Activated CD8-positive, alpha-beta memory T cell treated with anti-CD3 and anti-CD28 coated beads, Interleukin-2, amount 10 ng/mL, durations not matched to agents 7 days and 5 days (primary cell): ENCODE data around the gene SLC25A6. TPM values are rescaled to one million over a fixed set of nuclear protein-coding genes. Genes with fewer than 3 reads are reported as not detected.

Source experiments
- ATAC-seq: fragments of 150-1000 bp; cut with Tn5 transposase; one replicate; pipeline ENCODE4 v1.10.0; 2021; ENCODE audit warnings: moderate library complexity
- CTCF ChIA-PET: fragments of 350-600 bp; sonication (Branson Sonifier 250); formaldehyde crosslinking; loops from one replicate; lab custom pipeline; 2021; ENCODE audit warnings: antibody characterized with exemption; lab: Charles Lee
- DNase-seq: peaks from one replicate; pipeline ENCODE4 v3.0.0-alpha.2; 2020
- H3K27ac Mint-ChIP-seq: one replicate; pipeline ENCODE4 v1.8.0; 2021; ENCODE audit warnings: mild to moderate bottlenecking, mixed read lengths
- H3K27me3 Mint-ChIP-seq: one replicate; pipeline ENCODE4 v1.8.0; 2021; ENCODE audit warnings: mixed read lengths
- H3K36me3 Mint-ChIP-seq: one replicate; pipeline ENCODE4 v1.8.0; 2021; ENCODE audit warnings: mild to moderate bottlenecking, mixed read lengths
- H3K4me1 Mint-ChIP-seq: one replicate; pipeline ENCODE4 v1.8.0; 2021; ENCODE audit warnings: mixed read lengths
- H3K4me3 Mint-ChIP-seq: one replicate; pipeline ENCODE4 v1.8.0; 2021; ENCODE audit warnings: mild to moderate bottlenecking, moderate library complexity, mixed read lengths
- H3K9me3 Mint-ChIP-seq: one replicate; pipeline ENCODE4 v1.8.0; 2022; ENCODE audit warnings: low read depth, mixed read lengths
- total RNA-seq, 2 experiments: library from RNA; stranded (reverse); gene quantifications; one replicate each; pipeline ENCODE4 v1.2.3, GENCODE V29; 2021

SLC25A6 gene
- total RNA-seq, 2 experiments from 2014 or later, result 204 to 235 TPM

DNA sequence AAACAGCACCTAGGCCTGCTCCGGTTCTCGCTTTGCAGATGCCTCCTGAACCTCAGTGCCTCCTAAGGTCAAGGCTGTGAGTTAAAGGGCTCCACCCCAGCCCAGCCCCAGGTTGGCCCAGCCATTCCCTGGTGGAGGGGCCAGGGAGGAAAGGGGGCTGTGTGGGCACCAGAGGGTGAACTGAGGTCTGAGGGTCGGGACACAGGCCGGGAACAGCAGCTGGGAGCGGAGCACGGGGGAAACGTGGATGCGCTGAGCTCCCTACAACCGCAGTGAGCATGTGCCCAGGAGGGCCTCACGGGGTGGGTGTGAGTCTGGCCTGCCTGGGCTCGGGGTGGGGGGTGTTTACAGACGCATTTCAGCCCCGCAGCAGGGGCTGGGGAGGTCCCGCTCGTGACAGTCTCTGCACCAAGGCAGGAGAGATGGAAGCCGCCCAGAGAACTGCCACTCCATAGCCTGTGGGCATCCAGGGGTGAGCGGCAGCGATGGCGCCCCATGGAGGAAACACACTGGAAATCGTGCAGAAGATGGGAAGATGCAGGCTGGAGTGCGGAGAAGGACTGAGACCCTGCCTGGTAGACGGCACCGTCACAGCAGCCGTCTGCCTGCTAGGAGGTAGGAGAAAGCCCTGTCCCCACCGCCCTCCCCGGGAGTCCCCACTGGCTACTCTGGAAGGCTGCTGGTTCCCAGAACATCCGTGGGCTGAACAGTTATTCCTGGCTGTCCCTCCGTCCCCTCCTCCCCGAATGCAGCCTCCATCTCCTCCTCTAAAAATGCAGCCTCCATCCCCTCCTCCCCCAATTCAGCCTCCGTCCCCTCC, 9.9 kb upstream of the SLC25A6 start:
- ATAC-seq, result no peak
- H3K4me1 Mint-ChIP-seq, result no peaks in the 10 kb centered on the region
- H3K9me3 Mint-ChIP-seq, result no peaks in the 10 kb centered on the region
- peaks cover 2% of the 10 kb centered on the region for H3K36me3 Mint-ChIP-seq
- CTCF ChIA-PET, result no interaction called here
- H3K4me3 Mint-ChIP-seq, result no peak overlapping the region
- DNase-seq, result no peak
- no peaks in the 10 kb centered on the region for H3K27me3 Mint-ChIP-seq
- H3K27ac Mint-ChIP-seq, result no peak overlapping the region

DNA sequence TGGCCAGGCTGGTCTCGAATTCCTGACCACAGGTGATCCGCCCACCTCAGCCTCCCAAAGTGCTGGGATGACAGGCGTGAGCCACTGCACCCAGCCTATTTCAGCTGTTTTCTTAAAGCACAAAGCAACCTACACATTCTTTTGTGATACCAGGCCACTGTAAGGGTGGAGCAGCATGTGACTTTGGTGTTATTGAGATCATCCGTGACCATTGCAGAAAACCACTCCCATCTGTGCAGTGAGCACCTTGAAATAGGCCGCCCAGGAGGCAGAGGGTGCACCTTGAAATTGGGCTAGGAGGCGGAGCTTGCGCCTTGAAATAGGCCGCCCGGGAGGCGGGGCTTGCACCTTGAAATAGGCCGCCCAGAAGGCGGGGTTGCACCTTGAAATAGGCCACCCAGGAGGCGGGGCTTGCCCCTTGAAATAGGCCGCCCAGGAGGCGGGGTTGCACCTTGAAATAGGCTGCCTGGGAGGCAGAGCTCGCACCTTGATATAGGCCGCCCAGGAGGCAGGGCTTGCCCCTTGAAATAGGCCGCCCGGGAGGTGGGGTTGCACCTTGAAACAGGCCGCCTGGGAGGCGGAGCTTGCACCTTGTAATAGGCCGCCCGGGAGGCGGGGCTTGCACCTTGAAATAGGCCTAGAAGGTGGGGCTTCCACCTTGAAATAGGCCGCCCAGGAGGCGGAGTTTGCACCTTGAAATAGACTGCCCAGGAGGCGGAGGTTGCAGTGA, 9.0 kb upstream of the SLC25A6 start:
- no peaks in the 10 kb centered on the region for H3K9me3 Mint-ChIP-seq
- H3K4me3 Mint-ChIP-seq, result no peak overlapping the region
- CTCF ChIA-PET, result no interaction called here
- no peak overlapping the region for H3K27ac Mint-ChIP-seq
- peaks cover 8% of the 10 kb centered on the region for H3K36me3 Mint-ChIP-seq
- H3K4me1 Mint-ChIP-seq, result peaks cover 2% of the 10 kb centered on the region
- no peaks in the 10 kb centered on the region for H3K27me3 Mint-ChIP-seq
- ATAC-seq, result no peak
- no peak for DNase-seq

DNA sequence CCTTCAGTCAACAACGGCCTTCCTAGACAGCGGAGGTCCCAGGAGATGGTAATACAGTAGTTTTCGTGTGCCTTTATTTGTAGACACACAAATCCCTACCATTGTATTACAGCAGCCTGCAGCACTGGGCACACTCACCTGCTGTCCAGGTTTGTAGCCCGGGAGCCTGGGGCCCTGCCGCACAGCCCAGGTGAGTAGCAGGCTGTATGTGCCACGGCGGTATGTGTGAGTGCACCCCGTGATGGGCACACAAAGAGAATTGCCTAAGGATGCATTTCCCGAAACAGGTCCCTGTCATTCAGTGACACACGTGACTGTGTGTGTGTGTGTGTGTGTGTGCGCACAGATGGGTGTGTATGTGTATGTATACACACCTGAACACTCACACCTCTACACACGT, 8.1 kb upstream of the SLC25A6 start:
- Mint-ChIP-seq H3K9me3 (no peaks in the 10 kb centered on the region), H3K27ac (no peak overlapping the region), H3K4me1 (peaks cover 11% of the 10 kb centered on the region), H3K36me3 (peaks cover 14% of the 10 kb centered on the region), H3K27me3 (no peaks in the 10 kb centered on the region), H3K4me3 (no peak overlapping the region)
- no peak for DNase-seq
- CTCF ChIA-PET, result no interaction called here
- ATAC-seq, result no peak

DNA sequence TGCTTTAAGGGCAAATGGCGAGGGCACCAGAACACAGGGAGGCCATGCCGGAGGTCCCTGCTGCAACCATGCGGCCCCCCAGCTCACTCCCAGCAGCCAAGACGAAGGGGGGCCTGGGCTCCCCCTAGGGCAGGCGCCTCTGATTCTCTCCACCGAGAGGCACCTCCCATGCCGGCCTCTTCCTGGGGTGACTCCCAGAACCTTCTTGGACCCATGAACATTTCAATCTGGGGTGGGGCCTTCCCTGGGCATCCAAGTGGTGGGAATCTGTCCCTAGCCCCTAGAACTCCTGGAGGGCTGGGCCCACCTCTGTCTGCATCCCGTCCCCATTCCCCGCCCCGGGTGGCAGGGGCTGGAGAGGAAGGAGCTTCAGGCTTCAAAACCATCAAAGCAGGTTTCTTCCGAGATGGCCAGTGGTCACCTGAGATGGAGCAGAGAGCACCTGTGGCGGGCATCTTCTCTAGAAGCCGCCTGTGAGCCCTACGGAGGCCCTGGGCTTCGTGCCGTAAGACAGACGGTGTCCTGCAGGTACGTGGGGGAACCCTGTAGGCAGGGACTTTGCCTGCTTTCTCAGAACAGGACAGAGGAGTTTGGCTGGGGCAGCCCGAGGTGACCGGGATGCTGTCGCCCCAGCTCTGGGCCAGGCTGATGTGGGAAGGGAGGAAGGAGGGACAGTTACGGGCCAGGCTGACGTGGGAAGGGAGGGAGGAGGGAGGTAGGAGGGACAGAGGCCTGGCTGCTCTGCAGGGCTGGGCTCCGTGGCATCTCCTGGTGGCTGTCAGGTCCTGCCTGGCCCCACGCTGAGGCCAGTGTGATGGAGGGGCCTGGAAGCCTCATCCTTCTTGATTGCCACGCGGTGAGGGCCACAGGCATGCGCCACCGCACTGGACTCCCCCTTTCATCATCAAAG, 6.8 kb upstream of the SLC25A6 start:
- DNase-seq (no peak), ATAC-seq (no peak)
- Mint-ChIP-seq H3K27ac (no peak overlapping the region), H3K36me3 (peaks cover 15% of the 10 kb centered on the region), H3K9me3 (no peaks in the 10 kb centered on the region), H3K4me3 (no peak overlapping the region), H3K27me3 (no peaks in the 10 kb centered on the region), H3K4me1 (peaks cover 21% of the 10 kb centered on the region)
- CTCF ChIA-PET, result no interaction called here

DNA sequence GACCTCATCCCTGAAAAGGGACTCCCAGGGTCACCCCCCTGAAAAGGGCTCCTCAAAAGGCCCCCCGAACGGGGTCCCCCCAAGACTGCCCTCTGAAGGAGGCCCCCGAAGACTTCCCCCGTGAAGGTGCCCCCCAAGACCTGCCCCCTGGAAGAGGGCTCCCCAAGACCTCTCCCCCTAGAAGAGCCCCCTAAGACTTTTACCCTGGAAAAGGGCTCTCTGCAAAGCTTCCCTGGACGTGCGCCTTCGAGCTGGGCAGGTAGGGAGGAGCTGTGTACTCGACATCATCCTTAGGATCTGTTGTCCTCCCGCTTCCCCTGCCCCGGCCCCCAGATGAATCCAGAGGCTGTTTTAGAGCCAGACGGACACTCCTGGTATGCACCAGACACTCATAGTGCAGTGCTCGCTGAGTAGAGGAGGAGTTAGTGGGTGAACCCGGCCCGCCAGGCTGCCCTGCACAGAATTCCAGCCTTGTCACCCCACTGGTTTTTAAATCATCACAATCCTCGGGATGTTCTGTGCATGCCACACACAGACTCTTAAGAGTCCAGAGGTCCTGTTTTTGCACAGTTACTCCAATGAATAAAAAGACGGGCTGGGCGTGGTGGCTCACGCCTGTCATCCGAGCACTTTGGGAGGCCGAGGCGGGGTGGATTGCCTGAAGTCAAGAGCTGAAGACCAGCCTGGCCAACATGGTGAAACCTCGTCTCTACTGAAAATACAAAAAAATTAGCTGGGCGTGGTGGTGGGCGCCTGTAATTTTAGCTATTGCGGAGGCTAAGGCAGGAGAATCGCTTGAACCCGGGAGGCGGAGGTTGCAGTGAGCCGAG, 5.7 kb upstream of the SLC25A6 start:
- Mint-ChIP-seq H3K9me3 (no peaks in the 10 kb centered on the region), H3K4me1 (peaks cover 24% of the 10 kb centered on the region), H3K4me3 (no peak overlapping the region), H3K27me3 (no peaks in the 10 kb centered on the region), H3K36me3 (peaks cover 16% of the 10 kb centered on the region), H3K27ac (no peak overlapping the region)
- no peak for ATAC-seq
- no peak for DNase-seq
- CTCF ChIA-PET, result no interaction called here

DNA sequence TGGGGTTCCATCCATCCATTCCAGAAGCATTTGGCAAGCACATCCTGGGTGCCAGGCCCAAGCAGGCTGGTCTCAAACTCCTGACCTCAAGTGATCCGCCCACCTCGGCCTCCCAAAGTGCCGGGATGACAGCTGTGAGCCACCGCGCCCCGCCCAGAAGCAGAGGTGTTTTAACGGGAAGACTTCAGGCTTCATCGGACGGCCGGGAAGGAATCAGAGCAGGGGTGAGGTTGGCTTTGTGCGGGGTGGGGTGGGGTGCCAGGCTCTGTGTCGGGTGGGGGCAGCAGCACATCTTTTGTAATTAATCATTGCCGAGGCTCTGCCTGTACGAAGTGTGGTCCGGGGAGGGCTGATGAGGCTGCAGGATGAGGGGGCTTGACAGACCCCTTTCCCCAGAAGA, 5.1 kb upstream of the SLC25A6 start:
- Mint-ChIP-seq H3K36me3 (peaks cover 16% of the 10 kb centered on the region), H3K27me3 (no peaks in the 10 kb centered on the region), H3K9me3 (no peaks in the 10 kb centered on the region), H3K4me1 (peaks cover 24% of the 10 kb centered on the region), H3K4me3 (no peak overlapping the region), H3K27ac (no peak overlapping the region)
- ATAC-seq (no peak), DNase-seq (no peak)
- CTCF ChIA-PET, result no interaction called here

DNA sequence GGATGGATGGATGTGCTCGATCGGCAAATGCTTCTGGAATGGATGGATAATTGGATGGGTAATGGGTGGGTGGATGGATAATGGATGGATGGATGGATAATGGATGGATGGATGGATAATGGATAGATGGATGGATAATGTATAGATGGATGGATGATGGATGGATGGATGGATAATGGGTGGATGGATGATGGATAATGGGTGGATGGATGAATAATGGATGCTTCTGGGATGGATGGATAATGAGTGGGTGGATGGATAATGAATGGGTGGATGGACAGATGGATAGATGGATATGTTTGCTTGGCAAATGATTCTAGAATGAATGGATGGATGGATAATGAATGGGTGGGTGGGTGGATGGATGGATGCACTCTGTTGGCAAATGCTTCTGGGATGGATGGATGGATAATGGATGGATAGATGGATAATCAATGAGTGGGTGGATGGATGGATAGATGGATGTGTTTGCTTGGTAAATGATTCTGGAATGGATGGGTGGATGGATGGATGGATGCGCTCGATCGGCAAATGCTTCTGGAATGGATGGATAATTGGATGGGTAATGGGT, 3.8 kb upstream of the SLC25A6 start:
- DNase-seq, result no peak
- peaks cover 18% of the 10 kb centered on the region for H3K36me3 Mint-ChIP-seq
- CTCF ChIA-PET, result no interaction called here
- H3K4me1 Mint-ChIP-seq, result peaks cover 30% of the 10 kb centered on the region
- H3K27me3 Mint-ChIP-seq, result no peaks in the 10 kb centered on the region
- no peak overlapping the region for H3K27ac Mint-ChIP-seq
- no peaks in the 10 kb centered on the region for H3K9me3 Mint-ChIP-seq
- no peak overlapping the region for H3K4me3 Mint-ChIP-seq
- no peak for ATAC-seq

DNA sequence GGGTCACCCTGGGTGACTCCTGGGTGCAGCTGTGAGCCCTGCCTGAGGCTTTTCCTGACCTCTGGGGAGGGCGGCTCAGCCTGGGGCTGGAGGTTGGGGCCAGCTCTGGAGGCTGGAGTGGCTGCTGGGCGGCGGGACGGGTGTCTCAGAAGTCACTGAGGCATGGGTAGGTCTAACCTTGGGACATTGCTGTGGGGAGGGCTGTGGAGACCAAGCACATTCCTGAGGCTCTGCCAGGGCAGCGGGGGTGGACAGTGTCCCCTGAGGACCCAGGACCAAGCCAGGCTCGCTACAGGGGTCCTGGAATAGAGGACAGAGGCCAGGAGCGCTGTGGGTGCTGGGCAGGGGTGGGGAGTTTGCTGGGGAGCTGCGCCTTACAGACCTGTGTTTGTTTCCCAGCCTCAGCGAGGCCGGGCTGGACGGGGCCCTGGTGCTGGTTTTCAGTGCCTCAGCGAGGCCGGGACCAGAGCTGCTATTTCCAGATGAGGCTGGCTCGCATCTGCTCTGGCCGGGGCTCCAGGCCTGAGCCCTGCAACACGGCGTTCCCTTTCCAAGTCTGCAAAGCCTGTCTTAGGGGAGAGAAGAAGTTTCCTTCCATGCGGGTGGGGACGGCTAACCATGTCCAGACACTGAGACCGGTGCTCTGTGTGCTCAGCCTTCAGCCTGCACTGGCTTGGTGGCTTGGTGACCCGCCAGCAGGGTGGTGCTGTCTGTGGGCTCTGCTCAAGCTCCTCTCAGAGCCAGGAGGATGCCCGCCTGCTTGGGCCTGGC, 3.0 kb upstream of the SLC25A6 start:
- H3K36me3 Mint-ChIP-seq, result peaks cover 23% of the 10 kb centered on the region
- no peaks in the 10 kb centered on the region for H3K9me3 Mint-ChIP-seq
- ATAC-seq (no peak), DNase-seq (peak; percentile 35)
- no peaks in the 10 kb centered on the region for H3K27me3 Mint-ChIP-seq
- peaks cover 36% of the 10 kb centered on the region for H3K4me1 Mint-ChIP-seq
- no peak overlapping the region for H3K27ac Mint-ChIP-seq
- CTCF ChIA-PET, result no interaction called here
- H3K4me3 Mint-ChIP-seq, result peak overlapping the region; percentile 6

DNA sequence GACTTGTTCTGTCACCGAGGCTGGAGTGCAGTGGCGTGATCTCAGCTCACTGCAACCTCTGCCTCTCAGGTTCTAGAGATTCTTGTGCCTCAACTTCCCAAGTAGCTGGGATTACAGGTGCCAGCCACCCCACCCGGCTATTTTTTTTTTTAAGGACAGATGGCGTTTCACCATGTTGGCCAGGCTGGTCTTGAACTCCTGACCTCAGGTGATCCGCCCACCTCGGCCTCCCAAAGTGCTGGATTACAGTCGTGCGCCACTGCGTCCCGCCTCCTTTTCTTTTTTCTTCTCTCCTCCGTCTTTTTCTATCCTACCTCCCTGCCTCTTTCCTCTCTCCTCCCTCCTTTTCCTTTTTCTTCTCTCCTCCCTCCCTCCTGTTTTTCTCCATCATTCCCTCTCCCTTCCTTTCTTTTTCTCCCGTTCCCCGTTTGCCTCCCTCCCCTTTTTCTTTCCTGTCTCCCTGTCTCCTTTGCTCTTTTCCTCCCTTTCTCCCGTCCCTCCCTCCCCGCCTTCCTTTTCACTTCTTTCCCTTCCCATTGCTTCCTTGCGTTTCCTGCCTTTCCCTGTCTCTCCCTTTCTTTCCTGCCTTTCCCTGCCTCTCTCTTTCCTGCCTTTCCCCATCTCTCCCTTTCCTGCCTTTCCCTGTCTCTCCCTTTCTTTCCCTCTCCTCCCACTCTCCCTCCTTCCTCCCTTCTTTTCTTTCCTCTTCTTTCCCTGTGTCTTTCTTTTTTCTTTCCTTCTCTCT, 2.1 kb upstream of the SLC25A6 start:
- H3K9me3 Mint-ChIP-seq, result no peaks in the 10 kb centered on the region
- H3K27ac Mint-ChIP-seq, result peak overlapping the region; percentile 76
- CTCF ChIA-PET, result no interaction called here
- peaks cover 30% of the 10 kb centered on the region for H3K36me3 Mint-ChIP-seq
- peaks cover 43% of the 10 kb centered on the region for H3K4me1 Mint-ChIP-seq
- no peak for DNase-seq
- H3K4me3 Mint-ChIP-seq, result peak overlapping the region; percentile 94
- H3K27me3 Mint-ChIP-seq, result no peaks in the 10 kb centered on the region
- ATAC-seq, result no peak

DNA sequence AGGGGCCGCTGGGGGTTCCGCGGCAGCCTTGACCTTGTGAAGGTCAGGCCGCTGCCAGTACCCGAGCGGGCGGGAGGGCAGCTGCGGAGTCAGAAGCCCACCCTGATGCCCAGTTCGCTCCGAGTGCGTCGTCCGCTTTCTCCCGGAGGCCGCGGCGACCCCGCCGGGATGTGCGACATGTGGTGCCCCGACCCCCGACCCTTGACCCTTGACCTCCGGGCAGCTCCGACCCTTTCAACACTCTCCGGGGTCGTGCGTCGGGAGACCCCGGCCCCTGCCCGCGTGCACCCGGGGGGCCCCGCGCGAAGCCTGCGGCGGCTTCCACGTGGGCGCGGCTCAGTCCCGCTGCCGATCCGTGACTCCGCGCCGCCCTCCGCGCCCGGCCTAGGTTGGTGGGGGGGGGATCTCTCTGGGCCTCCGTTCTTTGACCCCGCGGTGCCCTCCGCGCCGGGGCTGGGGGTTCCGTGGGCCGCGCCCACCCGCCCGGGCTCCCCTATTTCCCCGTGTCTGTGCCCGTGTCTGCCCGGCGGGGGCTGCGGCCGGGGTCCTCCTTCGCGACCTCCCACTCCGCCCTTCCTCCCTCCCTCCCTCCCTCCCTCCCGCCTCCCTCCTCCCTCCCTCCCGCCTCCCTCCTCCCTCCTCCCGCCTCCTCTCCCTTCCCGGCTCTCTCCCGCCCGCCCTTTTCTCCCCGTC, 609 bp upstream of the SLC25A6 start:
- Mint-ChIP-seq H3K27ac (peak overlapping the region; percentile 97), H3K27me3 (no peaks in the 10 kb centered on the region), H3K4me1 (peaks cover 57% of the 10 kb centered on the region), H3K4me3 (peak overlapping the region; percentile 94), H3K36me3 (peaks cover 45% of the 10 kb centered on the region), H3K9me3 (no peaks in the 10 kb centered on the region)
- CTCF ChIA-PET, result no interaction called here
- ATAC-seq (peak; percentile 34), DNase-seq (no peak)

DNA sequence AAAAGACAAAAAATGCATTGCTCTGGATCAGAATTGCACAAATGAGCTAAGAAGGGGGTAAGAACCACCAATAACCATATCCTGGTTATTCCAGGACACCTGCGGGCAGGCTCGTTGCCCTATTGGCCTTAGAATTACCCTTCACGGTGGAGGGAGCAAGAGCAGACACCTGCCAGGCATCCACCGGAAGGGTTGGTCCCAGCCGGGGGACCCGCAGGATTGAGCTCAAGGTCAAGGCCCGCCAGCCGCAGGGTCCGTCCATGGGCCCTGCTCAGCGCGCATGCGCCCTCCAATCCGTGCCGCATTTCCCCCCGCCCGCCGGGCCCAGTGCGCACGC, 575 bp downstream of the SLC25A6 start:
- Mint-ChIP-seq H3K27ac (peak overlapping the region; percentile 97), H3K4me3 (peak overlapping the region; percentile 94), H3K27me3 (no peaks in the 10 kb centered on the region), H3K9me3 (no peaks in the 10 kb centered on the region), H3K36me3 (peaks cover 54% of the 10 kb centered on the region), H3K4me1 (peaks cover 57% of the 10 kb centered on the region)
- CTCF ChIA-PET, result no interaction called here
- no peak for DNase-seq
- no peak for ATAC-seq
